WTC11 (cell line): ENCODE measurements around the gene ELMO1.

Experiments used
- CTCF ChIP-seq: fragments of 200-600 bp; IDR thresholded peaks from 2 replicates; pipeline ENCODE4 v1.8.0; 2022; ENCODE audit warnings: antibody characterized with exemption
- IRF1 ChIP-seq: sonication (generic); formaldehyde crosslinking; IDR thresholded peaks from 2 replicates; pipeline ENCODE4 v1.8.0; 2023; ENCODE audit warnings: missing genetic modification reagents
- JUN ChIP-seq: sonication (generic); formaldehyde crosslinking; IDR thresholded peaks from 2 replicates; pipeline ENCODE4 v1.8.0; 2023; ENCODE audit warnings: mild to moderate bottlenecking, missing genetic modification reagents
- TP53 ChIP-seq: sonication (generic); formaldehyde crosslinking; IDR thresholded peaks from 2 replicates; pipeline ENCODE4 v1.8.1; 2023; ENCODE audit warnings: mild to moderate bottlenecking, missing genetic modification reagents
- ZBTB21 ChIP-seq: sonication (generic); formaldehyde crosslinking; IDR thresholded peaks from 2 replicates; pipeline ENCODE4 v1.8.1; 2023; ENCODE audit warnings: mild to moderate bottlenecking, missing genetic modification reagents, borderline replicate concordance
- ZNF416 ChIP-seq: fragments of 250-450 bp; sonication (Bioruptor Pico); IDR thresholded peaks from 2 replicates; pipeline ENCODE4 v1.9.0; 2021; ENCODE audit warnings: mild to moderate bottlenecking, inconsistent platforms
- TF ChIP-seq, protein P1 (sequence below): sonication (generic); formaldehyde crosslinking; IDR thresholded peaks from 2 replicates; pipeline ENCODE4 v1.8.1; 2023; ENCODE audit warnings: mild to moderate bottlenecking, missing genetic modification reagents, moderate library complexity
- TF ChIP-seq, protein P2 (sequence below): sonication (generic); formaldehyde crosslinking; IDR thresholded peaks from 2 replicates; pipeline ENCODE4 v1.8.0; 2022; ENCODE audit warnings: mild to moderate bottlenecking, missing genetic modification reagents

DNA sequence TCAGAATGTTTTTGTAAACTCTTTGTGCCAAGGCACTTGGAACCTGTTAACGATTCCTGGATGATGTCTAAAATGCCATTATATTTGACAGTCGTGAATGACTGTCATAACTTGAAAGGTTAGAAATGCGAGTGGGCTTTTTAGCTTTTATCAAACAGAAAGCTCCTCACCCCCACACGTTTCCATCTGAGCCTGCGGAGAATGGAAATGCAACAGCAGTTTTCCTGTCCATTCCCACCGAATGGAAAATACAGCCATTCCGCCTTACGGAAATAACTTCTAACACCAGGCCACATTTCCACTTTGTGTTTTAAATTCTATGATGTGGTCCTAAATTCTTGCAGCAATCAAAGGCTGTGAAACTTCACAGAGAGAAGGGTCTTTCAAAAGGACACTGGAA lies 83.8 kb downstream of the ELMO1 start:
- TF ChIP-seq, protein P1, sequence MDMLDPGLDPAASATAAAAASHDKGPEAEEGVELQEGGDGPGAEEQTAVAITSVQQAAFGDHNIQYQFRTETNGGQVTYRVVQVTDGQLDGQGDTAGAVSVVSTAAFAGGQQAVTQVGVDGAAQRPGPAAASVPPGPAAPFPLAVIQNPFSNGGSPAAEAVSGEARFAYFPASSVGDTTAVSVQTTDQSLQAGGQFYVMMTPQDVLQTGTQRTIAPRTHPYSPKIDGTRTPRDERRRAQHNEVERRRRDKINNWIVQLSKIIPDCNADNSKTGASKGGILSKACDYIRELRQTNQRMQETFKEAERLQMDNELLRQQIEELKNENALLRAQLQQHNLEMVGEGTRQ (CRISPR knock-in tag) = no peak
- TF ChIP-seq ZNF416 (CRISPR knock-in tag) = no peak
- no peak for TF ChIP-seq CTCF
- TF ChIP-seq JUN = no peak
- TF ChIP-seq, protein P2, sequence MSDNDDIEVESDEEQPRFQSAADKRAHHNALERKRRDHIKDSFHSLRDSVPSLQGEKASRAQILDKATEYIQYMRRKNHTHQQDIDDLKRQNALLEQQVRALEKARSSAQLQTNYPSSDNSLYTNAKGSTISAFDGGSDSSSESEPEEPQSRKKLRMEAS (CRISPR knock-in tag) = no peak
- no peak for TF ChIP-seq ZBTB21 (CRISPR knock-in tag)
- no peak for TF ChIP-seq IRF1 (CRISPR knock-in tag)
- TF ChIP-seq TP53 = no peak
